SU-DHL-6 (cell line): ENCODE results near the gene NFIC.

Experiments
- H2AFZ ChIP-seq: fragments of 200-600 bp; sonication (generic); 2 replicates; pipeline ENCODE4 v1.6.1; 2014; ENCODE audit warnings: low read depth, mild to moderate bottlenecking, moderate library complexity, mixed read lengths, antibody characterized with exemption, low read length; ENCODE audit not compliant: severe bottlenecking
- H3F3A ChIP-seq: fragments of 200-600 bp; shearing (Covaris generic); 2 replicates; pipeline ENCODE4 v1.6.0; 2016; ENCODE audit warnings: antibody characterized with exemption, mild to moderate bottlenecking; ENCODE audit not compliant: insufficient read depth
- H3K27ac ChIP-seq: fragments of 200-600 bp; sonication (generic); 2 replicates; pipeline ENCODE4 v1.5.1; 2016; ENCODE audit warnings: low read depth, mild to moderate bottlenecking, low read length, moderate library complexity, mixed read lengths
- H3K27me3 ChIP-seq: fragments of 200-600 bp; sonication (generic), shearing (Covaris generic); 2 replicates; pipeline ENCODE4 v1.6.0; 2014; ENCODE audit warnings: mild to moderate bottlenecking, low read length
- H3K36me3 ChIP-seq: fragments of 200-600 bp; sonication (generic); 2 replicates; pipeline ENCODE4 v1.6.1; 2014; ENCODE audit warnings: mild to moderate bottlenecking, low read length, mixed read lengths
- H3K4me2 ChIP-seq: fragments of 300-600, 200-600 bp; shearing (Covaris generic), sonication (generic); 2 replicates; pipeline ENCODE4 v1.6.0; 2014; ENCODE audit warnings: low read length, low read depth, mild to moderate bottlenecking; ENCODE audit not compliant: poor library complexity, severe bottlenecking
- H3K4me3 ChIP-seq: fragments of 200-600 bp; sonication (generic); 2 replicates; pipeline ENCODE4 v1.5.1; 2014; ENCODE audit warnings: antibody characterized with exemption, low read length, mild to moderate bottlenecking, mixed read lengths; ENCODE audit not compliant: insufficient read depth, poor library complexity, severe bottlenecking
- H3K79me2 ChIP-seq: fragments of 200-600 bp; sonication (generic); 2 replicates; pipeline ENCODE4 v1.6.1; 2014; ENCODE audit warnings: mild to moderate bottlenecking, low read length, moderate library complexity; ENCODE audit not compliant: insufficient read depth
- H3K9ac ChIP-seq: fragments of 200-600 bp; sonication (generic); 2 replicates; pipeline ENCODE4 v1.7.0; 2014; ENCODE audit warnings: mild to moderate bottlenecking, low read length
- H3K9me2 ChIP-seq: fragments of 200-600 bp; sonication (generic); replicated peaks from 2 replicates; pipeline ENCODE4 v1.6.1; 2014; ENCODE audit warnings: low read length; ENCODE audit not compliant: insufficient read depth
- H3K9me3 ChIP-seq: fragments of 200-600 bp; sonication (generic); 2 replicates; pipeline ENCODE4 v1.6.1; 2014; ENCODE audit warnings: low read length, mixed read lengths; ENCODE audit not compliant: insufficient read depth
- H4K20me1 ChIP-seq: fragments of 200-600 bp; sonication (generic); 2 replicates; pipeline ENCODE4 v1.6.1; 2014; ENCODE audit warnings: low read depth, mild to moderate bottlenecking, antibody characterized with exemption, low read length, moderate library complexity, mixed read lengths
- CTCF ChIP-seq: fragments of 200-600 bp; sonication (generic); IDR thresholded peaks from one replicate; pipeline ENCODE4 v1.5.1; 2017; ENCODE audit warnings: antibody characterized with exemption, mild to moderate bottlenecking, low read length, moderate library complexity; ENCODE audit not compliant: insufficient read depth, poor library complexity, severe bottlenecking
- EZH2phosphoT487 ChIP-seq: fragments of 200-600 bp; sonication (generic), shearing (Covaris generic); conservative IDR thresholded peaks from 2 replicates; pipeline ENCODE4 v1.6.1; 2018; ENCODE audit warnings: mild to moderate bottlenecking, antibody characterized with exemption, low read length, moderate library complexity, mixed read lengths

NFIC gene

GRCh38 chr19:3320354-3320670 is 46.1 kb upstream of the NFIC start:
- Histone ChIP-seq H3K79me2 (no peaks in the 10 kb centered on the region), H4K20me1 (no peaks in the 10 kb centered on the region), H3K4me2 (no peak overlapping the region), H2AFZ (no peak overlapping the region), H3K4me3 (no peak overlapping the region), H3K36me3 (no peaks in the 10 kb centered on the region), H3K27me3 (no peaks in the 10 kb centered on the region), H3K9ac (no peak overlapping the region), H3K9me3 (no peaks in the 10 kb centered on the region), H3F3A (no peaks in the 10 kb centered on the region), H3K9me2 (no peaks in the 10 kb centered on the region), H3K27ac (no peak overlapping the region)
- TF ChIP-seq EZH2phosphoT487 = no peak

- Histone ChIP-seq H3F3A (no peaks in the 10 kb centered on the region), H3K9me3 (no peaks in the 10 kb centered on the region), H3K4me3 (no peak overlapping the region), H3K27me3 (no peaks in the 10 kb centered on the region), H3K9ac (no peak overlapping the region), H3K36me3 (no peaks in the 10 kb centered on the region), H3K9me2 (no peaks in the 10 kb centered on the region), H3K79me2 (no peaks in the 10 kb centered on the region), H2AFZ (no peak overlapping the region), H3K27ac (no peak overlapping the region), H3K4me2 (no peak overlapping the region), H4K20me1 (no peaks in the 10 kb centered on the region)
- TF ChIP-seq EZH2phosphoT487 (no peak), CTCF (no peak)
Observed at GRCh38 chr19:3320853-3321252, 45.5 kb upstream of the NFIC start.

- no peaks in the 10 kb centered on the region for H3K9me2 ChIP-seq
- no peak overlapping the region for H3K9ac ChIP-seq
- no peaks in the 10 kb centered on the region for H3K9me3 ChIP-seq
- no peaks in the 10 kb centered on the region for H3K27me3 ChIP-seq
- TF ChIP-seq EZH2phosphoT487 (no peak), CTCF (no peak)
- no peaks in the 10 kb centered on the region for H3K79me2 ChIP-seq
- no peak overlapping the region for H3K27ac ChIP-seq
- H3K4me3 ChIP-seq = no peak overlapping the region
- no peak overlapping the region for H3K4me2 ChIP-seq
- no peaks in the 10 kb centered on the region for H3F3A ChIP-seq
- no peaks in the 10 kb centered on the region for H3K36me3 ChIP-seq
- H2AFZ ChIP-seq = no peak overlapping the region
- H4K20me1 ChIP-seq = no peaks in the 10 kb centered on the region
Observed at GRCh38 chr19:3321696-3322095, 44.7 kb upstream of the NFIC start.

GRCh38 chr19:3322199-3322978 is 44.0 kb upstream of the NFIC start:
- no peaks in the 10 kb centered on the region for H3K9me3 ChIP-seq
- no peaks in the 10 kb centered on the region for H3K9me2 ChIP-seq
- H3K36me3 ChIP-seq = no peaks in the 10 kb centered on the region
- H3K27me3 ChIP-seq = no peaks in the 10 kb centered on the region
- H3K79me2 ChIP-seq = no peaks in the 10 kb centered on the region
- H4K20me1 ChIP-seq = no peaks in the 10 kb centered on the region
- no peak for TF ChIP-seq CTCF
- no peak for TF ChIP-seq EZH2phosphoT487
- H3K4me3 ChIP-seq = no peak overlapping the region
- H3K4me2 ChIP-seq = no peak overlapping the region
- no peak overlapping the region for H3K9ac ChIP-seq
- no peaks in the 10 kb centered on the region for H3F3A ChIP-seq
- H2AFZ ChIP-seq = no peak overlapping the region
- no peak overlapping the region for H3K27ac ChIP-seq
